ENCODE results near the gene TMEM208. TPM values are rescaled to one million over a fixed set of nuclear protein-coding genes. Genes with fewer than 3 reads are reported as not detected.

Gene TMEM208
- total and polyA plus RNA-seq, 2 experiments from 2014 or later, result 53.8 to 97.0 TPM

DNA sequence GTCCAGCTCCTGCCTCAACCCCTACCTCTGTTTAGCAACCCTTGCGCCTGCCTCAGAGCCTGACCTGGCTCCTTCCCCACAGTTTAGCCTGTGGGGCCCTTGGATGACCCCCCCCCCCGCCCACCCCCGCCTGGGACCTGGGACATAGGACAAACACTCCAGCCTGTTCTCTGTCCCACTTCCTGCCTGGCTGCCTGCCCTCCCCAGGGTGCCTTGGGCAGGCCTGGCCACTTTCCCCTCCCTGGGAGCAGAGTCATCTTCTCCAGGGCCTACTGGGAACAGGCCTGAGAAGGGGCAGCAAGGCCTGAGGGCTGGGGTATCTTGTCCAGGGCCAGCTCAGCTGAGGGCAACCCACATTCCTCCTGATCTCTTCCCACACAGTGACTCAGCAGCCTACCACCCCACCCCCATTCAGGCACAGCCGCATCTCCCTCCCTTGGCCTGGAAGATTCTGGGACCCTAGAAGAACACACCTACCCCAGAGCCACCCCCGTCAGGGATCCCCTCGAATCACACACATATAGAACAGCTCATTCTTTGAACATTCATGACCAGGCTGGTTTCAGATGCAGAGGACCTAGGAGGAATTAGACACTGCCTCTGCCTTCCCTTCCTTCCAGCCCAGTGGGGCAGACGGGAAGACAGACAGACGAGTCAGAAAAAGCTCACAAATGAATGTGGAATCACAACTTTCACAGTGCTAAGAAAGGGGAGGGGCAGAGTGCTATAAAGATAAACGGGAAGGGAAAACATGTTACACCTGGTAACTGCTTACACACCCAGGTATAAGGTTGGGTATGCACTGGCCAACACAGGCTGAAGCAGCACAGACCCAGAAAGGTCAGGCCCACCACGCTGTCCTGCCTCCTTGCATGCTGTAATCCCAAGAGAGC, 14.3 kb downstream of the TMEM208 start:
- Histone ChIP-seq H3K79me2 (ENCODE audit: insufficient read depth) (peaks cover 36% of the 10 kb centered on the region), H2AFZ (peak overlapping the region; percentile 66), H4K20me1 (ENCODE audit: insufficient read depth) (no peaks in the 10 kb centered on the region), H3K9me3 (ENCODE audit: low read depth) (no peaks in the 10 kb centered on the region), H3K27ac (peak overlapping the region; percentile 95), H3K27me3 (replicated peaks; ENCODE audit: insufficient read depth) (no peaks in the 10 kb centered on the region), H3K4me1 (ENCODE audit: insufficient read depth) (peaks cover 56% of the 10 kb centered on the region), H3K9ac (peak overlapping the region; percentile 79), H3K36me3 (ENCODE audit: low read depth) (no peaks in the 10 kb centered on the region), H3K4me2 (ENCODE audit: unreplicated experiment) (peak overlapping the region; percentile 47), H3K4me3 (peak overlapping the region; percentile 13; the same call in 1 of the 2 replicates), H3K9me2 (ENCODE audit: insufficient read depth) (no peaks in the 10 kb centered on the region), H3F3A (ENCODE audit: insufficient read depth) (peaks cover 54% of the 10 kb centered on the region)
- in situ Hi-C loops (cut with MboI), result no loop called here
- TF ChIP-seq EZH2phosphoT487 (IDR thresholded peaks at IDR 0.05; ENCODE audit: insufficient read depth, low read depth) (no peak), EZH2 (IDR thresholded peaks at IDR 0.05; ENCODE audit: insufficient read depth, poor library complexity, severe bottlenecking) (no peak)
- WGBS, 2 experiments (ENCODE audit: low coverage in 1 of 2, low lambda C conversion rate in 2 of 2, missing lambda C conversion rate in 2 of 2), result 13 to 16% methylated on average over 10 of the region's 10 CpGs
- DNase-seq, result peak; percentile 92

DNA sequence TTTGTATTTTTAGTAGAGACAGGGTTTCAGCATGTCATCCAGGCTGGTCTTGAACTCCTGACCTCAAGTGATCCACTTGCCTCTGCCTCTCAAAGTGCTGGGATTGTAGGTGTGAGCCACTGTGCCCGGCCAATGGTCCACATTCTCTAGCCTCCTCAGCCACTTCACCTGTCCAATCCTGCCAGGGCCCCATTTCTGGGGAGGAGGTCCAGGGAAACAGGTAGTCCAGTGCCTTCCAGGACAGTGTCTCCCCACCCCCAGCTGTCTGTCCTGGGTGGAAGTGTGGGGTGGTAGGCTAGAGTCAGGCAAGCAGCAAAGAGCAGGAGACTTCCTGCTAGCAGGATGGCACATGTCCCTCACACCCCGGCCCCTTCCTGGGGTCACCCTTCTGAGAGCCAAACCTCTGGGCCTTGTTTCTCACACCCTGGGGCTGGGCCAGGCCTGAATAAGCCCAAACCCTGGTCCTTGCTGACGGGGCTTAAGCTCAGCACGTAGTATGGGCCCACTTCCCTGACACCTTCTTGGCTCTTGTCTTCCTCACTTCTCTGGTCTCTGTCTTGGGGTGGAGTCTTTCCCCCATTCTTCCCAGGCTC, 15.3 kb downstream of the TMEM208 start:
- H3K9me3 ChIP-seq (ENCODE audit: low read depth), result no peaks in the 10 kb centered on the region
- H3K27me3 ChIP-seq (replicated peaks; ENCODE audit: insufficient read depth), result no peaks in the 10 kb centered on the region
- peaks cover 36% of the 10 kb centered on the region for H3K79me2 ChIP-seq (ENCODE audit: insufficient read depth)
- H3K4me1 ChIP-seq (ENCODE audit: insufficient read depth), result peaks cover 56% of the 10 kb centered on the region
- H2AFZ ChIP-seq, result no peak overlapping the region
- H3K36me3 ChIP-seq (ENCODE audit: low read depth), result no peaks in the 10 kb centered on the region
- no peak for DNase-seq
- no peaks in the 10 kb centered on the region for H4K20me1 ChIP-seq (ENCODE audit: insufficient read depth)
- 71 to 81% methylated on average over 4 of the region's 4 CpGs for WGBS, 2 experiments (ENCODE audit: low coverage in 1 of 2, low lambda C conversion rate in 2 of 2, missing lambda C conversion rate in 2 of 2)
- H3K9ac ChIP-seq, result peak overlapping the region; percentile 79
- in situ Hi-C loops (cut with MboI), result no loop called here
- no peak overlapping the region for H3K4me2 ChIP-seq (ENCODE audit: unreplicated experiment)
- no peak for TF ChIP-seq EZH2 (IDR thresholded peaks at IDR 0.05; ENCODE audit: insufficient read depth, poor library complexity, severe bottlenecking)
- no peak overlapping the region for H3K4me3 ChIP-seq
- H3K27ac ChIP-seq, result peak overlapping the region; percentile 95
- peaks cover 54% of the 10 kb centered on the region for H3F3A ChIP-seq (ENCODE audit: insufficient read depth)
- H3K9me2 ChIP-seq (ENCODE audit: insufficient read depth), result no peaks in the 10 kb centered on the region

DNA sequence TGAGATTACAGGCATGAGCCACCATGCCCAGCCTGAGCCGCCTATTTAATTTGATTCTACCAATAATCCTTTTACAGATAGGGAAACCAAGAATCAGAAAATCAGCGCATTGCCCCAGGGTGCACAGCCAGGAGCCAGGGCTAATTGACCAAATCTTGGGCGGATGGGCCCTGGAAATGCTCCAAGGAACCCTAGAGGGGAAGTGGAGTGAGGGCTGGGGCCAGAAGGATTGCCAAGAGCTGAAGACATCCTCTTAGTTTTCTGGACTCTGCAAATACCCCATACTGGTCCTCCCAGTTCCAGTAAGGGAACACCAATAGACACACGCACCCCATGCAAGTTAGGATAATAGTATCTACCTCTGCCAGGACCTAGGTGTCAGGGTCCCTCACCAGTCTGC, 16.6 kb downstream of the TMEM208 start:
- 95 to 98% methylated on average over 4 of the region's 4 CpGs for WGBS, 2 experiments (ENCODE audit: low coverage in 1 of 2, low lambda C conversion rate in 2 of 2, missing lambda C conversion rate in 2 of 2)

DNA sequence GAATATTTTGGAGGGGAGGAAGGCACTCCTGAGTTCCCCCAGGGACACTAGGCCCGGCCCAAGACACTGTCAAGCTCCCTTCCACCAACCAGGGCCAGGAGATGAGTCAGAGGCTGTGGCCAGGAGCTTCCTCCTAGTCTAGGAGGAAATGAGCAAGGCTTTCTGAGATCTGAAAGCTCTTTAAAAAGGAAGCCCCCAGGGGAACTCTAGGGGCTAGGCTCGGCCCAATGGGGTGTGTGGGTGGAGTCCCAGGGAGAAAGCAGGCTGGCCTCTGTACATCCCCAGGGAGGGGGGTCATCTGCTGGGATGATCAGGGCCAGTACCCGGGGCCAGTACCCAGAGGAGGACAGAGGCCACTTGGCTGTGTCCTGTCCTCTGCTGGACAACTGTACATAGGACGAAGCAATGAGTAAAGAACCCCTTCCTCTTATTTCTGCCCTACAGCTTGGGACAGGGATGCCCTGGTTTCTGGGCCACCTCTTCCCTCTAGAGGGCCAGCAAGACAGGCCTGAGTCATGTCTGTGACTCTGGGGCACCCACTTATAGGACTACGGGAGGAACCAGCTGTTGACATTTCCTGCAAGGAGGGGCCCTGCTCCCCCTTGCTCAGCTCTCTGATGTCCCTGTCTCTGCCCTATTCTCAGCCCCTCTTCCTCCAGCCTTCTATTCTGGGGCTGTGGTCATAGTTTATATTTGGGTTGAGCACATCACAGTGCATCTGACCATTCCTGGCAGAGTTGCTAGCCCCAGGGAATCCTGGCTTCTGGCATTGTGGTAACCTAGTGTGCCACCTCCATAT, 17.7 kb downstream of the TMEM208 start:
- Histone ChIP-seq H3K36me3 (ENCODE audit: low read depth) (no peaks in the 10 kb centered on the region), H3K9ac (peak overlapping the region; percentile 72), H3F3A (ENCODE audit: insufficient read depth) (peaks cover 53% of the 10 kb centered on the region), H3K4me3 (peak overlapping the region; percentile 88), H2AFZ (no peak overlapping the region), H3K27me3 (replicated peaks; ENCODE audit: insufficient read depth) (no peaks in the 10 kb centered on the region), H3K27ac (peak overlapping the region; percentile 94), H3K9me2 (ENCODE audit: insufficient read depth) (no peaks in the 10 kb centered on the region), H3K4me2 (ENCODE audit: unreplicated experiment) (peak overlapping the region; percentile 86), H3K4me1 (ENCODE audit: insufficient read depth) (peaks cover 69% of the 10 kb centered on the region), H4K20me1 (ENCODE audit: insufficient read depth) (no peaks in the 10 kb centered on the region), H3K79me2 (ENCODE audit: insufficient read depth) (peaks cover 31% of the 10 kb centered on the region), H3K9me3 (ENCODE audit: low read depth) (no peaks in the 10 kb centered on the region)
- 4 to 5% methylated on average over 5 of the region's 5 CpGs for WGBS, 2 experiments (ENCODE audit: low coverage in 1 of 2, low lambda C conversion rate in 2 of 2, missing lambda C conversion rate in 2 of 2)
- in situ Hi-C loops (cut with MboI), result no loop called here
- DNase-seq, result peak; percentile 98
- no peak for TF ChIP-seq EZH2phosphoT487 (IDR thresholded peaks at IDR 0.05; ENCODE audit: insufficient read depth, low read depth)
- TF ChIP-seq EZH2 (IDR thresholded peaks at IDR 0.05; ENCODE audit: insufficient read depth, poor library complexity, severe bottlenecking), result no peak

More for the DNA sequence above, 16.6 kb downstream of the TMEM208 start:
- Histone ChIP-seq H3K9me3 (ENCODE audit: low read depth) (no peaks in the 10 kb centered on the region), H3K9me2 (ENCODE audit: insufficient read depth) (no peaks in the 10 kb centered on the region), H3K79me2 (ENCODE audit: insufficient read depth) (peaks cover 36% of the 10 kb centered on the region), H4K20me1 (ENCODE audit: insufficient read depth) (no peaks in the 10 kb centered on the region), H3K4me1 (ENCODE audit: insufficient read depth) (peaks cover 63% of the 10 kb centered on the region), H3K27ac (peak overlapping the region; percentile 94), H3K27me3 (replicated peaks; ENCODE audit: insufficient read depth) (no peaks in the 10 kb centered on the region), H2AFZ (no peak overlapping the region), H3K36me3 (ENCODE audit: low read depth) (no peaks in the 10 kb centered on the region), H3K4me3 (no peak overlapping the region), H3F3A (ENCODE audit: insufficient read depth) (peaks cover 54% of the 10 kb centered on the region), H3K9ac (peak overlapping the region; percentile 53; the same call in 1 of the 2 replicates), H3K4me2 (ENCODE audit: unreplicated experiment) (peak overlapping the region; percentile 86)
- DNase-seq, result no peak
- no peak for TF ChIP-seq EZH2phosphoT487 (IDR thresholded peaks at IDR 0.05; ENCODE audit: insufficient read depth, low read depth)
- no peak for TF ChIP-seq EZH2 (IDR thresholded peaks at IDR 0.05; ENCODE audit: insufficient read depth, poor library complexity, severe bottlenecking)
- in situ Hi-C loops (cut with MboI), result no loop called here
